OCI-LY7 (cell line): ENCODE measurements around the gene TXK.

ENCODE experiments used
- EZH2phosphoT487 ChIP-seq: fragments of 200-600 bp; sonication (generic); IDR thresholded peaks from 2 replicates; pipeline ENCODE4 v1.6.1; 2018; ENCODE audit warnings: low read depth, borderline replicate concordance, mild to moderate bottlenecking, mixed run types, antibody characterized with exemption, low read length, moderate library complexity, mixed read lengths
- TF ChIP-seq, protein P1 (sequence below): fragments of 200-600 bp; sonication (generic); conservative IDR thresholded peaks from 2 replicates; pipeline ENCODE4 v1.5.1; 2014; ENCODE audit warnings: mild to moderate bottlenecking, antibody characterized with exemption, low read length, moderate library complexity, mixed read lengths

DNA sequence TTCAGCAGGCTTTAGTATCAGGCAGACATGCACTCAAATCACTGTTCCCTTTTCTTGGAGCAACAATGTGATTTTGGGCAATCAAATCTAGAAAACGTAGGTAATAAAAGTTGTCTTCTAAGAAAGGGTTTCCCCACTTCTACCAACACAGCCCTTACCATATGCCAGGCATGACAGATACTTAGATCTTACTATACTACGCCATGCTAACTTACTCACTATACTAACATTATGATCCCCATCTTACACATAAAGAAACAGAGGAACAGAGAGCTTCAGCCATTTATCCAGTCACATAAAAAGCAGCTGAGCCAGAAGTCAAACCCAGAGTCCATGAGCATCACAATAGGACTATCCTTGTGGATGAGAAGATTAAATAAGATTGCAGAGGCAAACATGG, 9.2 kb downstream of the TXK start:
- TF ChIP-seq, protein P1, sequence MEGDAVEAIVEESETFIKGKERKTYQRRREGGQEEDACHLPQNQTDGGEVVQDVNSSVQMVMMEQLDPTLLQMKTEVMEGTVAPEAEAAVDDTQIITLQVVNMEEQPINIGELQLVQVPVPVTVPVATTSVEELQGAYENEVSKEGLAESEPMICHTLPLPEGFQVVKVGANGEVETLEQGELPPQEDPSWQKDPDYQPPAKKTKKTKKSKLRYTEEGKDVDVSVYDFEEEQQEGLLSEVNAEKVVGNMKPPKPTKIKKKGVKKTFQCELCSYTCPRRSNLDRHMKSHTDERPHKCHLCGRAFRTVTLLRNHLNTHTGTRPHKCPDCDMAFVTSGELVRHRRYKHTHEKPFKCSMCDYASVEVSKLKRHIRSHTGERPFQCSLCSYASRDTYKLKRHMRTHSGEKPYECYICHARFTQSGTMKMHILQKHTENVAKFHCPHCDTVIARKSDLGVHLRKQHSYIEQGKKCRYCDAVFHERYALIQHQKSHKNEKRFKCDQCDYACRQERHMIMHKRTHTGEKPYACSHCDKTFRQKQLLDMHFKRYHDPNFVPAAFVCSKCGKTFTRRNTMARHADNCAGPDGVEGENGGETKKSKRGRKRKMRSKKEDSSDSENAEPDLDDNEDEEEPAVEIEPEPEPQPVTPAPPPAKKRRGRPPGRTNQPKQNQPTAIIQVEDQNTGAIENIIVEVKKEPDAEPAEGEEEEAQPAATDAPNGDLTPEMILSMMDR, result no peak
- TF ChIP-seq EZH2phosphoT487, result no peak
